Naive thymus-derived CD8-positive, alpha-beta T cell (primary cell): ENCODE data around the gene C11orf52. TPM values are rescaled to one million over a fixed set of nuclear protein-coding genes. Genes with fewer than 3 reads are reported as not detected.

Experiments used
- ATAC-seq, 2 donors: fragments of 150-1000 bp; cut with Tn5 transposase in 1 of 2; sonication (Bioruptor Pico), chemical (Tn5 transposase) in 1 of 2; 1 replicate in 1 of 2; 2 replicates in 1 of 2; pipeline ENCODE4 v1.10.0; 2021; ENCODE audit warnings: mild to moderate bottlenecking in 2 of 2, moderate library complexity in 2 of 2
- POLR2A ChIA-PET: fragments of 350-600 bp; sonication (Branson Sonifier 250); formaldehyde crosslinking; loops from one replicate; lab custom pipeline; 2021; ENCODE audit warnings: antibody characterized with exemption; lab: Charles Lee
- DNase-seq, 10 donors: peaks; one replicate each; pipeline versions ENCODE4 v3.0.0 to v3.0.0-alpha.2; 2020 to 2022
- H3K27ac Mint-ChIP-seq, 10 donors: one replicate each; pipeline ENCODE4 v1.8.0; 2020 to 2022; ENCODE audit warnings: mild to moderate bottlenecking in 10 of 10, mixed read lengths in 10 of 10, moderate library complexity in 4 of 10, inconsistent platforms in 1 of 10
- H3K27me3 Mint-ChIP-seq, 5 donors: one replicate each; pipeline ENCODE4 v1.8.0; 2021 to 2022; ENCODE audit warnings: mixed read lengths in 5 of 5
- H3K36me3 Mint-ChIP-seq, 3 donors: one replicate each; pipeline ENCODE4 v1.8.0; 2020 to 2022; ENCODE audit warnings: mixed read lengths in 3 of 3, mild to moderate bottlenecking in 2 of 3, inconsistent platforms in 1 of 3
- H3K4me1 Mint-ChIP-seq, 4 donors: one replicate each; pipeline ENCODE4 v1.8.0; 2021 to 2022; ENCODE audit warnings: mixed read lengths in 4 of 4
- H3K4me3 Mint-ChIP-seq, 10 donors: one replicate each; pipeline ENCODE4 v1.8.0; 2020 to 2022; ENCODE audit warnings: mild to moderate bottlenecking in 10 of 10, mixed read lengths in 10 of 10, moderate library complexity in 6 of 10, inconsistent platforms in 1 of 10
- H3K9me3 Mint-ChIP-seq, 9 donors: one replicate each; pipeline ENCODE4 v1.8.0; 2020 to 2022; ENCODE audit warnings: mixed read lengths in 9 of 9, mild to moderate bottlenecking in 3 of 9, inconsistent platforms in 1 of 9, moderate library complexity in 1 of 9
- polyA plus RNA-seq, 3 donors: library from polyadenylated mRNA; unstranded; fragments of 300-500 nt; fragmentation: Illumina TruSeq; gene quantifications; one replicate each; pipeline ENCODE4 v1.2.3, GENCODE V29; 2021
- total RNA-seq, 8 experiments: library from RNA in 2 of 8; stranded (reverse) in 2 of 8; gene quantifications; one replicate each; pipeline ENCODE4 v1.2.3 and lab custom pipeline; 2021 to 2026

C11orf52 gene
- total and polyA plus RNA-seq, 5 experiments from 2014 or later, result not detected

DNA sequence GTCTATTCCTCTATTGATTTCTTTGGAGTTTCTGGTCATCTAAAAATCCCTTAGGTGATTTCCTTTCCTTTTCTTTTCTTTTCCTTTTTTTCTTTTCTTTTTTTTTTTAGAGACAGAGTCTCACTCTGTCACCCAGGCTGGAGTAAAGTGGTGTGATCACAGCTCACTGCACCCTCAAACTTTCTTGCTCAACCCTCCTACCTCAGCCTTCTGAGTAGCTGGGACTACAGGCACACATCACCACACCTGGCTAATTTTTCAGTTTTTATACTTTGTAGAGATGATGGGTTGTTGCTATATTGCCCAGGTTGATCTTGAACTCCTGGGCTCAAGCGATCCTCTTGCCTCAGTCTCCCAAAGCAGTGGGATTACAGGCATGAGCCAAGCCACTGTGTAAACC lies 1.9 kb upstream of the C11orf52 start:
- Mint-ChIP-seq H3K4me1 (peaks cover 0 to 3% (median under 1%) of the 10 kb centered on the region in 4 donors), H3K27me3 (peaks cover 19 to 63% (median 40%) of the 10 kb centered on the region in 5 donors), H3K27ac (peak overlapping the region in 1 of 10 donors; percentile 37), H3K4me3 (no peak overlapping the region), H3K9me3 (no peaks in the 10 kb centered on the region), H3K36me3 (no peaks in the 10 kb centered on the region)
- ATAC-seq (no peak), DNase-seq (no peak)
- POLR2A ChIA-PET, result no interaction called here

DNA sequence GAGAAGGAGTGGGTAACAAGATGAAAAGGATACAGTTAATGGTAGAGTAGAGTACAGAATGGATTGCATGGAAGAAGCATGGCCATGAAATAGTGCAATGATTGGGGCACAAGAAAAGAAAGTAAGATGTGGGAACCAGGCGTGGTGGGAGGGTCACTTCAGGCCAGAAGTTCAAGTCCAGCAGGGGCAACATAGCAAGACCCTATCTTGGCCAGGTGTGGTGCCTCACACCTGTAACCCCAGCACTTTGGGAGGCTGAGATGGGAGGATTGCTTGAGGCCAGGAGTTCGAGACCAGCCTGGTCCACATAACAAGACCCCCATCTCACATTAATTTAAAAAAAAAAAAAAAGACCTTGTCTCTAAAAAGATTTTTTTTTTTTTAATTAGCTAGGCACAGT lies 1.4 kb upstream of the C11orf52 start:
- Mint-ChIP-seq H3K4me1 (peaks cover 0 to 3% (median under 1%) of the 10 kb centered on the region in 4 donors), H3K9me3 (no peaks in the 10 kb centered on the region), H3K27ac (no peak overlapping the region), H3K27me3 (peaks cover 19 to 58% (median 35%) of the 10 kb centered on the region in 5 donors), H3K36me3 (no peaks in the 10 kb centered on the region), H3K4me3 (no peak overlapping the region)
- DNase-seq (no peak), ATAC-seq (no peak)
- POLR2A ChIA-PET, result no interaction called here

DNA sequence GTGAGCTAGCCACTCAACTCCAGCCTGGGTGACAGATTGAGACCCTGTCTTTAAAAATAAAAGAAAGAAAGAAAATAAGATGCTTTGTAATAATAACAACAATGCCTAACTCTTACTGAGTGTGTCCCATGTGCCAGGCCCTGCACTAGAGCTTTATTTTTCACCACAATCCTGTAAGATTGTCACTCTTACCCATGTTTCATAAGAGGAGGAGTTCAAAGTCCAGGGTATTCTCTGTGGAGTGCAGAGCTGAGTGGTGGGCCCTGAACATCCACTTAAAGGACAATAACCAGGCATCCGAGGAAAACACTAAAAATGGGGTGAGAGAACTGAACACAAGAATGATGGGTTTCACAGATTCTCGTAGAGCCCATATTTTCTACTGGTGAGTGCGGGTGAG lies 925 bp upstream of the C11orf52 start:
- Mint-ChIP-seq H3K4me3 (no peak overlapping the region), H3K27ac (no peak overlapping the region), H3K36me3 (no peaks in the 10 kb centered on the region), H3K9me3 (no peaks in the 10 kb centered on the region), H3K4me1 (peaks cover 0 to 3% (median under 1%) of the 10 kb centered on the region in 4 donors), H3K27me3 (peaks cover 19 to 54% (median 35%) of the 10 kb centered on the region in 5 donors)
- POLR2A ChIA-PET, result no interaction called here
- ATAC-seq (no peak), DNase-seq (no peak)

DNA sequence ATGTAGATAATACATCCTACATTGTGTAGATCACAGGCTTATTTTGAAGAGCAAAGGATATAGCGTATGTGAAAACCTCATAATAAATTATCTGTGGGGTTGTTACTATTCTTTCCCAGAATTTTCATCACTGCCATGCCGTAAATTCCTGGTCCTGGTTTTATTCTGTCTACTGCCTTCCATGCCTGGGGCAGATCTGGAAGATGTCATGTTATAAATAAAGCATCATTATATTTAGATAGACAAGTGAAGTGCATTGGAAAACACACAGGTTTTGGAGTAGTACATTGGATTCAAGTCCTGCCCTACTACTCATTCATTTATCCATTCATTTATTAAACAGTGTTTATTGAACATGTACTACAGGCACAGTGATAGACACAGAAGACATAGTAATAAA lies 2.2 kb downstream of the C11orf52 start:
- Mint-ChIP-seq H3K27me3 (peaks cover 6 to 24% (median 22%) of the 10 kb centered on the region in 5 donors), H3K9me3 (no peaks in the 10 kb centered on the region), H3K27ac (no peak overlapping the region), H3K4me3 (no peak overlapping the region), H3K4me1 (peaks cover 0 to 4% (median 3%) of the 10 kb centered on the region in 4 donors), H3K36me3 (no peaks in the 10 kb centered on the region)
- DNase-seq (no peak), ATAC-seq (no peak)
- POLR2A ChIA-PET, result no interaction called here

DNA sequence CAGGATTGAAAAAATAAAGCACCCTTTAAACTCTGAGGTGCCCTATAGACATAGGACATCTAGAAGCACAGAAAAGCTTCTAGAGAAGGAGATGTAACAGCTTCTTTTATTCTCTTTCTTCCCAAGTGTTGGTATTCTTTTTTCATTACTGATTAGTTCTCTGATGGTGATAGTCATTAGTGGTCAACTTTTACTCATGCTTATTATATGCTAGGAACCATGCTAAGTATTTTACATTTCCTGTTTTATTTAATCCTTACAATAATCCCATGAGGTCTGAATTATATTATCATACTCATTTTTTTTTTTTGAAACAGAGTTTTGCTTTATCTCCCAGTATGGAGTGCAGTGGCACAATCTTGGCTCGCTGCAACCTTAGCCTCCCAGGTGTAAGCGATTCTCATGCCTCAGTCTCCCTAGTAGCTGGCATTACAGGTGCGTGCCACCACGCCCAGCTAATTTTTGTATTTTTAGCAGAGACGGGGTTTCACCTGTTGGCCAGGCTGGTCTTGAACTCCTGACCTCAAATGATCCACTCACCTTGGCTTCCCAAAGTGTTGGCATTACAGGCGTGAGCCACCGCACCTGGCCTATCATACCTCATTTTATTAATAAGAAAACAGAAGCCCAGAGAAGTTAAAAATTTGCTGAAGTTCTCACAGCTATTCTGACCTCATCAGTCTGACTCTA lies 3.0 kb downstream of the C11orf52 start:
- H3K27ac Mint-ChIP-seq, result no peak overlapping the region
- DNase-seq (no peak), ATAC-seq (no peak)
- H3K4me1 Mint-ChIP-seq, result peaks cover 0 to 10% (median 9%) of the 10 kb centered on the region in 4 donors
- no peak overlapping the region for H3K4me3 Mint-ChIP-seq
- no peaks in the 10 kb centered on the region for H3K9me3 Mint-ChIP-seq
- no peaks in the 10 kb centered on the region for H3K36me3 Mint-ChIP-seq
- POLR2A ChIA-PET, result interaction anchor here (0.7 kb wide), 1 partner anchor 35 kb away, joined by 3 read pairs; no protein-coding TSS in a partner anchor
- H3K27me3 Mint-ChIP-seq, result peaks cover 0 to 17% (median 14%) of the 10 kb centered on the region in 5 donors

DNA sequence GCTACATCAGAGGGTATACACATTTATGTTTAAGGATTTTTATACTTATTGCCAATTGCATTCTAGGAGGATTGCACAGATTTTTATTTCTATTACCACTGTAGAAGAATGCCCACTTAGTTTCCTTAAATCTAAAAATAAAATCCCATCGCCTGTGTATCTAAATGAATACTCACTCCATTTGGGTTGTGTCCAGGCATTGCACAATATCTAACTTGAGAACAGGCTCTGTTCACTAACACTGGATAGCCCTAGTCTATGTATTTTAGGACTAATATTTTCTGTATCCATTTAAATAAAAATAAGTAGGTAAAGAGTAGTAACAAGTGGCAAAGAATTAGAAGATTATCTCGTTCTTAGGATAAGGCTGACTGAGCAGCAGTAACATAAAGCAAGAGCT lies 4.1 kb downstream of the C11orf52 start:
- DNase-seq (no peak), ATAC-seq (no peak)
- Mint-ChIP-seq H3K27ac (no peak overlapping the region), H3K4me3 (no peak overlapping the region), H3K4me1 (peaks cover 2 to 17% (median 16%) of the 10 kb centered on the region in 4 donors), H3K36me3 (no peaks in the 10 kb centered on the region), H3K9me3 (no peaks in the 10 kb centered on the region), H3K27me3 (peaks cover 0 to 13% (median 5%) of the 10 kb centered on the region in 5 donors)
- POLR2A ChIA-PET, result no interaction called here

DNA sequence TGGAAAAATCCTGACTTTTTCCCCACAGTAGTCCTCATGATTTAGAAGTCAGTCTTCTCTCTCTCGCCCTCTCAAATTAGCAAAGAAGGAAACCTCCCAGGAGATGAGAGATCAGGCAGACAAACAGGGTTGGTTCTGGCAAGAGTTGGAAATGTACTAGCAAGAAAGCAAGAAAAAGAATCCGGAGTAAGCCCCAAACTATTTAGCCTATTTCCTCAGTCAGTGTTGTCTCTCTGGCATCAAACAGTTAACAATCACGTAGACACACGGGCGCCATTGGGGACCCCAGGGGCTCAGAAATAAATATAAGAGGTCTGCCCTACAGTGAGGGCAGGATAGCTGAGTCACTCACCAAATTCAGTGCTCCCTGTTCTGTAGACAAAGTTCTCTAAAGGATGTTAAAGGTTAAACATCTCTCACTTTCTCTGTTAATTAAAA lies 4.7 kb downstream of the C11orf52 start:
- H3K27me3 Mint-ChIP-seq, result peaks cover 0 to 8% (median 1%) of the 10 kb centered on the region in 5 donors
- H3K27ac Mint-ChIP-seq, result peak overlapping the region in 1 of 10 donors; percentile 57
- peaks cover 2 to 17% (median 16%) of the 10 kb centered on the region in 4 donors for H3K4me1 Mint-ChIP-seq
- H3K36me3 Mint-ChIP-seq, result no peaks in the 10 kb centered on the region
- POLR2A ChIA-PET, result no interaction called here
- no peak for ATAC-seq
- DNase-seq, result no peak
- no peak overlapping the region for H3K4me3 Mint-ChIP-seq
- H3K9me3 Mint-ChIP-seq, result no peaks in the 10 kb centered on the region

DNA sequence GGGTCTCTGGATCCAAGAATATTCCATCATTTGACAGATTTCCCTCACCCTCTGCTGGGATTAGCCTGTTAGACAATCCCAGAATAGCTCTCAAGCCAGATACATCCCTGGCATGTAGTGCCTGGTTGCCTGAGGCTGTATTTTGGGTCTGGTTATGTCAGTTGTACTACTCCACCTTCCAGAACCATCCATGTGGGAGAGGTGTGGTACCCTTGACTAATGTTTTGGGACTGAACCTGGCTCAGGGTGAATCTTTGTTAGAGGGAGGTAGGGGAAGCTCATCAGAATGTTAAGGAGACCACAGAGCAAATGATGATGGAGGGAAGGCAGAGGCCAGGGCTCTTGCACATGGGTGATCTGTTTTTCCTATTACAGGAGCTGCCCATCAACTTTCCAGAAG lies 5.2 kb downstream of the C11orf52 start:
- no peak for ATAC-seq
- H3K36me3 Mint-ChIP-seq, result no peaks in the 10 kb centered on the region
- peak overlapping the region in 1 of 10 donors; percentile 57 for H3K27ac Mint-ChIP-seq
- peaks cover 2 to 17% (median 16%) of the 10 kb centered on the region in 4 donors for H3K4me1 Mint-ChIP-seq
- peaks cover 0 to 8% (median 1%) of the 10 kb centered on the region in 5 donors for H3K27me3 Mint-ChIP-seq
- POLR2A ChIA-PET, result no interaction called here
- DNase-seq, result no peak
- H3K9me3 Mint-ChIP-seq, result no peaks in the 10 kb centered on the region
- no peak overlapping the region for H3K4me3 Mint-ChIP-seq

DNA sequence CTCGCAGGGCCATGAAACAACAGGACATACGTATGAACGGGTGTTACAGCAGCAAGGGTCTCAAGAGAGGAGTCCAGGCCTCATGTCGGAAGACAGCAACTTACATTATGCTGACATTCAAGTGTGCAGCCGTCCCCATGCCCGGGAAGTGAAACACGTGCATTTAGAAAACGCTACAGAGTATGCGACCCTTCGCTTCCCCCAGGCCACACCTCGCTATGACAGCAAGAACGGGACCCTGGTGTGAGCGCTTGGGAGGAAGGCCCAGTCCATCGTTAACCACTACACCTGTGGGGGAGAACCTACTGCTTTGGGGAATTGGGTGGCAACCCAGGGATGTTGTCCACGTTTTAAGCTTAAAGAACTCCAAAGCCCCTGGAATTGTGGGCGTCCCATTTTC lies 7.2 kb downstream of the C11orf52 start:
- Mint-ChIP-seq H3K9me3 (no peaks in the 10 kb centered on the region), H3K36me3 (no peaks in the 10 kb centered on the region), H3K27ac (peak overlapping the region in 8 of 10 donors; percentile 27 to 96 (median 95)), H3K27me3 (peaks cover 0 to 5% (median 0%) of the 10 kb centered on the region in 5 donors), H3K4me3 (peak overlapping the region; percentile 69 to 91 (median 85)), H3K4me1 (peaks cover 2 to 17% (median 16%) of the 10 kb centered on the region in 4 donors)
- DNase-seq, result no peak
- ATAC-seq, result no peak
- POLR2A ChIA-PET, result interaction anchor here (1.3 to 2.6 kb wide), 8 partner anchors 10 to 1388 kb away, joined by 3 to 28 read pairs (median 10); partner anchors contain the start of genes ALG9, CFAP68, DIXDC1 and DLAT

DNA sequence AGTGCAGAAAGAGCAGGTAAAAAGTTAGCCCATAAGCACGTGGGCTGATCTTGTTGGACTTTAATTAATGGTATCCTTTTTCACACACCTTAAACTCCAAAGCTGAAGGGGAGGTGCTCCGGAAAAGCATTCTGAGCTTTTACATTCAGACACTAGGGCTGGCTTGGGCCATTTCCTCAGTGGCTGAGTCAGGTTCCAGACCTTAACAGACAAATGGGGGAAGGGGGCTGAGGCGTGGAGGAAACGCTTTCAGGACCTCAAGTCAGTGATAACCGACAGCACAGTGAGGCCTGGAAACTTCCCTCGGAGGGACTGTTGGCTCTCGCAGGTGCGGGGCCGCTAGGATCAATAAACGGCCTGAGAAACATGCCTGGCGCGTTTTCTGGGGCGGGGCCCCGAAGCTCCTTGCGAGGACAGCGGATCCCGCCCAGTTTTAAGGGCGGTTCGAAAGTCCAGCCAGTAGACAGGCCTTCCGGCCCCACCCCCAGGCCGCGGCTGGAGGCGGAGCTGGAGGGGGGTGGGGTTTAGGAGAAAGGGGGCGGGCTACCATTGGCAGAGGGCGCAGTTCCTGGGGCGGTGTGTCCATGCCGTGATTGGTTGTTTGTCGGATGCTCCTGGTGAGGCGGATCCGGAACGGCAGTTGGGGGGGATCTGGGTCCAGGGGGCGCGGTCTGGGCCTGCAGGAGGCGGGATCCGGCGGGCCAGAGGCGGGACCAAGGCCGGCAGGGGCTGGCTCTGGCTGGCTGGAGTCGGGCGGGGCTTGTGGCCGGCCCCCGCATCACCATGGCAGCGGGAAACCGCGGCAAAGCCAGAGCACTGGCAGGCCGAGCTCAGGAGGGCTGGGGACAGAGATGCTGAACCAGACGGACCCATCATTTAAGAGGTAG lies 8.0 kb downstream of the C11orf52 start:
- Mint-ChIP-seq H3K36me3 (no peaks in the 10 kb centered on the region), H3K4me3 (peak overlapping the region; percentile 82 to 91 (median 87)), H3K27me3 (no peaks in the 10 kb centered on the region), H3K4me1 (peaks cover 2 to 17% (median 16%) of the 10 kb centered on the region in 4 donors), H3K27ac (peak overlapping the region; percentile 70 to 96 (median 95)), H3K9me3 (no peaks in the 10 kb centered on the region)
- ATAC-seq, result peak; percentile 88 to 89
- peak; percentile 90 to 98 (median 95) for DNase-seq
- POLR2A ChIA-PET, result interaction anchor here (0.7 to 2.6 kb wide), 12 partner anchors 10 to 1388 kb away, joined by 3 to 28 read pairs (median 6); partner anchors contain the start of genes ALG9, CFAP68, DIXDC1 and DLAT

DNA sequence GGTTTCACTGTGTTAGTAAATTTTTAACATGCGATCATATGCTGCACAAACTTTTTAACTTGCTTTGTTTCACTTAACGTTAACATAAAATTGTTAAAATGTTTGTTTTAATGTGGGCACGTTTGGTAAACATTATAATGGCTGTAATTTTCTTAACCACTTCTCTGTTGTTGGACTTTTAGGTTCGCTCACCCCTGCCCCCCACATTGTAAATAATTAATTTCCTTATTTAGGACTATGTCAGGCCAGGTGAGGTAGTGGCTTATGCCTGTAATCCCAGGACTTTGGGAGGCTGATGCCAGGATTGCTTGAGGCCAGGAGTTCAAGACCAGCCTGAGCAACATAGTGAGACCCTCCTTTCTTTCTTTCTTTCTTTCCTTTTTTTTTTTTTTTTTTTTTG lies 11.8 kb downstream of the C11orf52 start:
- H3K36me3 Mint-ChIP-seq, result no peaks in the 10 kb centered on the region
- H3K4me3 Mint-ChIP-seq, result no peak overlapping the region
- no peak for DNase-seq
- POLR2A ChIA-PET, result no interaction called here
- peaks cover 5 to 25% (median 22%) of the 10 kb centered on the region in 4 donors for H3K4me1 Mint-ChIP-seq
- no peaks in the 10 kb centered on the region for H3K9me3 Mint-ChIP-seq
- H3K27ac Mint-ChIP-seq, result no peak overlapping the region
- no peak for ATAC-seq
- H3K27me3 Mint-ChIP-seq, result no peaks in the 10 kb centered on the region

DNA sequence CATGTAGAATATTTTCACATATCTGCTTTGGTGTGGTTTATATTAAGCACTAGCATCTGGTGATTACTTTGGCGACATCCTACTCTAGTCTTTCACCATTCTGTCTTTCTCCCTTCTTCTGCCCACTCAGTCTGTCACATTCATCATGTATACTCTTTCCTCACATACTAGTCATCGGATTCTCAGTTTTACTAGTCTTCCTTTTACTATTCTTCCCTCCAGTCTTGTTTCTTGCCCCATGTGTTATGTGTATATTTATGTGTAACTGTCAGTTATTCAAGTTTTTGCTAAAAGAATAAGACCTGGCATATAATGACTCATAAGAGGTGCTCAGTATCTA lies 13.9 kb downstream of the C11orf52 start:
- Mint-ChIP-seq H3K27me3 (no peaks in the 10 kb centered on the region), H3K9me3 (no peaks in the 10 kb centered on the region), H3K36me3 (no peaks in the 10 kb centered on the region), H3K4me3 (peak overlapping the region in 1 of 10 donors; percentile 59), H3K4me1 (peaks cover 8 to 24% (median 21%) of the 10 kb centered on the region in 4 donors), H3K27ac (no peak overlapping the region)
- no peak for DNase-seq
- ATAC-seq, result no peak
- POLR2A ChIA-PET, result interaction anchor here (1.3 kb wide), 1 partner anchor 155 kb away, joined by 3 read pairs; the partner anchor contains the start of genes SDHD and TIMM8B
